HTERT RPE-1 (cell line): ENCODE measurements around the gene XPO4.

Experiments used
- in situ Hi-C: fragments of 300-500 bp; cut with MboI; formaldehyde crosslinking; loops from 4 replicates; pipeline ENCODE4 v1.14.3; 2020; ENCODE audit warnings: low sequenced_read_pairs

XPO4 gene

DNA sequence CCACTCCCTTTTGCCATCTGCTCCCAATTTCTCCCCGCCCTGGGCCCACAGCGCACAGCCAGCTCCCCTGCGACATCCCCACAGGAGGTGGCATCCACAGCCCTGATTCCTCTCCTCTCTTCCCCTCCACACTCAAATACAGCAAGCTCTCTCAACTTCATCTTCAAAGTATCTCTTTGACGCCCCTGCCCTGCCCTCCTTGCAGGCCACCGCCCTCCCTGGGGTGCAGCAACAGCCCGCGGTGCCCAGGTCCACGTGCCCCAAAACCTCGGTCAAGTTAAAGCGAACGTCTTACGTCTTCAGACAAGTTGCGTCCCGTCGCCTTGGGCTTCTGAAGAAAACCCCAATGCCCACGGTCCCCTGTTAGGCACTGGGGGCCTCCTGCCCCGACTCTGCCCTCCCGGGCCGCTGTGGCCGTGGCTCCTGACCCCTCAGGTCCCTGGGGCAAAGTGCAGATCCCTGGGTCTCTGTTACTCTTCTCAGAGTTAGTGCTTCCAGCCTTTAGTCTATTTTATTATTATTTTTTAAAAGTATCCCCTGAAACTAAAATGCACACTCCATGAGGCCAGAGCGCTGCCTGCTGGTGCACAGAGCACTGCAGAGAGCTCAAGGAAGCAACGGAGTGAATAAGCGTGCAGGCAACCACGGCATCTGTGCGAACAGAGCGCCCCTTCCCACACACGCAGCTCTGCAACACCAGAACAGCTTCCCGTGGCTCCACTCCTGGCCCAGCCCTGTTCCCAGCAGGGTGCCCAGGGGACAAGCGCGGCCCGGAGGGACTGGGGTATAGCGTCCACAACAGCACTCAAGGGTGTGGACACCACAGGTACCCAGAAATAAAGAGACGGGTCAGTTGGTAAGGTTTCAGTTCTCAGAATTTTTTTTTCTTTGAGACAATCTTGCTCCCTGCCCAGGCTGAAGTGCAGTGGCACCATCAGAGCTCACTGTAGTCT is 172.6 kb downstream of the XPO4 start:
- in situ Hi-C loops = no loop called here

- in situ Hi-C loops = no loop called here
These were observed 173.8 kb downstream of the XPO4 start for GRCh38 chr13:20728579-20729311.

- in situ Hi-C loops = no loop called here
These were observed 174.7 kb downstream of the XPO4 start for GRCh38 chr13:20727856-20728255.
